Central memory CD8-positive, alpha-beta T cell (primary cell): ENCODE data around the gene MDM2.
"Not testable (repeated sequence)": the region's sequence is repeated elsewhere in the genome, so short reads cannot be mapped to it uniquely, and the experiment has no call there.

Source experiments
- ATAC-seq: fragments of 150-1000 bp; cut with Tn5 transposase; replicated peaks from 2 replicates; pipeline ENCODE4 v1.10.0; 2022; ENCODE audit warnings: mild to moderate bottlenecking, moderate FRiP score, moderate number of reproducible peaks; ENCODE audit not compliant: poor library complexity, severe bottlenecking; ENCODE audit errors: extremely low read depth
- DNase-seq, 2 donors: peaks; one replicate each; pipeline ENCODE4 v3.0.0; 2021; ENCODE audit warnings: low spot score in 2 of 2
- H3K27ac Mint-ChIP-seq: one replicate; pipeline ENCODE4 v1.8.0; 2022; ENCODE audit warnings: low read depth, mild to moderate bottlenecking, moderate library complexity, mixed read lengths
- H3K27me3 Mint-ChIP-seq: one replicate; pipeline ENCODE4 v1.8.0; 2022; ENCODE audit warnings: mixed read lengths
- H3K36me3 Mint-ChIP-seq: one replicate; pipeline ENCODE4 v1.8.0; 2022; ENCODE audit warnings: mild to moderate bottlenecking, moderate library complexity, mixed read lengths; ENCODE audit not compliant: insufficient read depth
- H3K4me1 Mint-ChIP-seq: one replicate; pipeline ENCODE4 v1.8.0; 2022; ENCODE audit warnings: mixed read lengths
- H3K4me3 Mint-ChIP-seq: one replicate; pipeline ENCODE4 v1.8.0; 2022; ENCODE audit warnings: mild to moderate bottlenecking, moderate library complexity, mixed read lengths
- H3K9me3 Mint-ChIP-seq: one replicate; pipeline ENCODE4 v1.8.0; 2022; ENCODE audit warnings: mixed read lengths

The MDM2 gene

GRCh38 chr12:68790081-68790951, 17.7 kb upstream of the MDM2 start:
- DNase-seq (no peak), ATAC-seq (no peak)
- Mint-ChIP-seq H3K36me3 (no peaks in the 10 kb centered on the region), H3K4me1 (no peaks in the 10 kb centered on the region), H3K4me3 (no peak overlapping the region), H3K9me3 (no peaks in the 10 kb centered on the region), H3K27ac (no peak overlapping the region), H3K27me3 (no peaks in the 10 kb centered on the region)

GRCh38 chr12:68790952-68791234, 17.1 kb upstream of the MDM2 start:
- Mint-ChIP-seq H3K4me1 (no peaks in the 10 kb centered on the region), H3K4me3 (no peak overlapping the region), H3K36me3 (no peaks in the 10 kb centered on the region), H3K27ac (no peak overlapping the region), H3K27me3 (no peaks in the 10 kb centered on the region), H3K9me3 (no peaks in the 10 kb centered on the region)
- ATAC-seq, result no peak
- DNase-seq, result no peak

GRCh38 chr12:68791897-68792481, 16.0 kb upstream of the MDM2 start:
- Mint-ChIP-seq H3K4me3 (no peak overlapping the region), H3K36me3 (no peaks in the 10 kb centered on the region), H3K27me3 (no peaks in the 10 kb centered on the region), H3K9me3 (no peaks in the 10 kb centered on the region), H3K4me1 (no peaks in the 10 kb centered on the region), H3K27ac (no peak overlapping the region)
- ATAC-seq, result no peak
- DNase-seq, result no peak

- ATAC-seq (peak; percentile 52), DNase-seq (peak in 1 of 2 donors; percentile 33)
- Mint-ChIP-seq H3K4me3 (no peak overlapping the region), H3K27me3 (no peaks in the 10 kb centered on the region), H3K36me3 (no peaks in the 10 kb centered on the region), H3K9me3 (no peaks in the 10 kb centered on the region), H3K4me1 (no peaks in the 10 kb centered on the region), H3K27ac (no peak overlapping the region)
Measured at GRCh38 chr12:68792952-68793351, 15.0 kb upstream of the MDM2 start.

GRCh38 chr12:68793436-68793835, 14.5 kb upstream of the MDM2 start:
- Mint-ChIP-seq H3K36me3 (no peaks in the 10 kb centered on the region), H3K4me1 (no peaks in the 10 kb centered on the region), H3K9me3 (no peaks in the 10 kb centered on the region), H3K4me3 (no peak overlapping the region), H3K27me3 (no peaks in the 10 kb centered on the region), H3K27ac (no peak overlapping the region)
- DNase-seq, result no peak
- ATAC-seq, result no peak

GRCh38 chr12:68793975-68794652, 13.9 kb upstream of the MDM2 start:
- no peak for ATAC-seq
- H3K4me1 Mint-ChIP-seq, result no peaks in the 10 kb centered on the region
- H3K27me3 Mint-ChIP-seq, result no peaks in the 10 kb centered on the region
- no peaks in the 10 kb centered on the region for H3K9me3 Mint-ChIP-seq
- DNase-seq, result no peak
- H3K27ac Mint-ChIP-seq, result no peak overlapping the region
- no peaks in the 10 kb centered on the region for H3K36me3 Mint-ChIP-seq
- no peak overlapping the region for H3K4me3 Mint-ChIP-seq

GRCh38 chr12:68794653-68795251, 13.2 kb upstream of the MDM2 start:
- H3K27ac Mint-ChIP-seq, result no peak overlapping the region
- no peaks in the 10 kb centered on the region for H3K9me3 Mint-ChIP-seq
- H3K36me3 Mint-ChIP-seq, result no peaks in the 10 kb centered on the region
- no peak for DNase-seq
- H3K27me3 Mint-ChIP-seq, result no peaks in the 10 kb centered on the region
- H3K4me3 Mint-ChIP-seq, result no peak overlapping the region
- ATAC-seq, result no peak
- H3K4me1 Mint-ChIP-seq, result no peaks in the 10 kb centered on the region

- H3K4me3 Mint-ChIP-seq, result no peak overlapping the region
- ATAC-seq, result no peak
- DNase-seq, result no peak
- no peak overlapping the region for H3K27ac Mint-ChIP-seq
- no peaks in the 10 kb centered on the region for H3K4me1 Mint-ChIP-seq
- no peaks in the 10 kb centered on the region for H3K9me3 Mint-ChIP-seq
- H3K36me3 Mint-ChIP-seq, result no peaks in the 10 kb centered on the region
- no peaks in the 10 kb centered on the region for H3K27me3 Mint-ChIP-seq
Measured at GRCh38 chr12:68796399-68796798, 11.6 kb upstream of the MDM2 start.

GRCh38 chr12:68798882-68799234, 9.1 kb upstream of the MDM2 start:
- H3K27me3 Mint-ChIP-seq, result no peaks in the 10 kb centered on the region
- H3K36me3 Mint-ChIP-seq, result peaks cover 2% of the 10 kb centered on the region
- H3K27ac Mint-ChIP-seq, result no peak overlapping the region
- DNase-seq, result no peak
- H3K4me3 Mint-ChIP-seq, result no peak overlapping the region
- no peaks in the 10 kb centered on the region for H3K4me1 Mint-ChIP-seq
- no peaks in the 10 kb centered on the region for H3K9me3 Mint-ChIP-seq
- no peak for ATAC-seq

GRCh38 chr12:68800294-68800693, 7.7 kb upstream of the MDM2 start:
- Mint-ChIP-seq H3K4me3 (no peak overlapping the region), H3K27ac (no peak overlapping the region), H3K9me3 (no peaks in the 10 kb centered on the region), H3K27me3 (no peaks in the 10 kb centered on the region), H3K4me1 (no peaks in the 10 kb centered on the region), H3K36me3 (peaks cover 2% of the 10 kb centered on the region)
- no peak for ATAC-seq
- no peak for DNase-seq

GRCh38 chr12:68801124-68801523, 6.9 kb upstream of the MDM2 start:
- not testable (repeated sequence) for DNase-seq, H3K36me3 Mint-ChIP-seq, H3K9me3 Mint-ChIP-seq, H3K4me3 Mint-ChIP-seq, H3K27me3 Mint-ChIP-seq, ATAC-seq, H3K27ac Mint-ChIP-seq, H3K4me1 Mint-ChIP-seq

- H3K27ac Mint-ChIP-seq, H3K4me1 Mint-ChIP-seq, DNase-seq, H3K27me3 Mint-ChIP-seq, H3K36me3 Mint-ChIP-seq, H3K9me3 Mint-ChIP-seq, ATAC-seq, H3K4me3 Mint-ChIP-seq: not testable (repeated sequence)
Measured at GRCh38 chr12:68802372-68802745, 5.6 kb upstream of the MDM2 start.
